GM19467 (cell line): ENCODE data around the gene CSH1.
"Not testable (repeated sequence)": the region's sequence is repeated elsewhere in the genome, so short reads cannot be mapped to it uniquely, and the experiment has no call there.

Experiments used
- ATAC-seq: cut with Tn5 transposase; IDR thresholded peaks from one replicate; pipeline ENCODE4 v1.9.1; 2021; ENCODE audit warnings: mild to moderate bottlenecking, moderate library complexity; ENCODE audit not compliant: unreplicated experiment

Gene CSH1

GRCh38 chr17:63928966-63929695 lies 32.8 kb upstream of the CSH1 start:
- no peak for ATAC-seq

- no peak for ATAC-seq
Observed at GRCh38 chr17:63928172-63928666, 31.8 kb upstream of the CSH1 start.

- ATAC-seq = no peak
Observed at GRCh38 chr17:63927464-63928171, 31.2 kb upstream of the CSH1 start.

- ATAC-seq = no peak
Observed at GRCh38 chr17:63926164-63926563, 29.8 kb upstream of the CSH1 start.

- no peak for ATAC-seq
Observed at GRCh38 chr17:63925615-63926014, 29.2 kb upstream of the CSH1 start.

- ATAC-seq = peak; percentile 52
Observed at GRCh38 chr17:63922402-63922801, 26.0 kb upstream of the CSH1 start.

- ATAC-seq = not testable (repeated sequence)
Observed at GRCh38 chr17:63920779-63921178, 24.4 kb upstream of the CSH1 start.

GRCh38 chr17:63920050-63920449 lies 23.7 kb upstream of the CSH1 start:
- ATAC-seq = not testable (repeated sequence)

- ATAC-seq = peak; percentile 55
Observed at GRCh38 chr17:63919311-63919723, 22.9 kb upstream of the CSH1 start.

GRCh38 chr17:63918789-63919305 lies 22.5 kb upstream of the CSH1 start, which contains the start of gene GH1:
TSS of gene GH1 (minus strand) at chr17:63918839. CDS start at chr17:63918776, 63 bp downstream.
- not testable (repeated sequence) for ATAC-seq

- ATAC-seq = no peak
Observed at GRCh38 chr17:63918305-63918704, 21.9 kb upstream of the CSH1 start.

- no peak for ATAC-seq
Observed at GRCh38 chr17:63917646-63918045, 21.3 kb upstream of the CSH1 start.

GRCh38 chr17:63917206-63917605 lies 20.8 kb upstream of the CSH1 start:
- ATAC-seq = not testable (repeated sequence)

GRCh38 chr17:63916566-63917185 lies 20.3 kb upstream of the CSH1 start:
- no peak for ATAC-seq

- not testable (repeated sequence) for ATAC-seq
Observed at GRCh38 chr17:63915753-63916152, 19.4 kb upstream of the CSH1 start.

GRCh38 chr17:63914471-63914870 lies 18.1 kb upstream of the CSH1 start:
- no peak for ATAC-seq

- no peak for ATAC-seq
Observed at GRCh38 chr17:63911657-63912100, 15.3 kb upstream of the CSH1 start.

GRCh38 chr17:63911041-63911635 lies 14.8 kb upstream of the CSH1 start, which contains the start of gene CSHL1:
TSS of gene CSHL1 (minus strand) at chr17:63911258. CDS start at chr17:63911196, 62 bp downstream.
- ATAC-seq = no peak

- no peak for ATAC-seq
Observed at GRCh38 chr17:63910096-63910495, 13.7 kb upstream of the CSH1 start.

- not testable (repeated sequence) for ATAC-seq
Observed at GRCh38 chr17:63909586-63909985, 13.2 kb upstream of the CSH1 start.
